Kidney (tissue), 14 donors: Measurements from ENCODE around the gene COBL. TPM values are rescaled to one million over a fixed set of nuclear protein-coding genes. Genes with fewer than 3 reads are reported as not detected.

ENCODE experiments used
- DNase-seq, 5 donors: peaks; one replicate each; pipeline ENCODE4 v3.0.0-alpha.2; 2013 to 2020
- FAIRE-seq: peaks from 2 replicates; lab custom pipeline; 2012; peaks lifted over from hg19 to GRCh38; lab: Jason Lieb, UNC
- H3K27ac ChIP-seq, 2 donors: one replicate each; pipeline ENCODE4 v1.7.0; 2013; ENCODE audit warnings: low read depth in 2 of 2, low read length in 2 of 2, inconsistent platforms in 1 of 2
- H3K27me3 ChIP-seq: one replicate; pipeline ENCODE4 v1.7.1; 2013; ENCODE audit warnings: low read length, inconsistent platforms; ENCODE audit not compliant: control insufficient read depth, insufficient read depth
- H3K36me3 ChIP-seq, 3 donors: one replicate each; pipeline versions ENCODE4 v1.7.0 to v1.7.1; 2013; ENCODE audit warnings: low read length in 3 of 3, control low read depth in 1 of 3, inconsistent platforms in 1 of 3; ENCODE audit not compliant: insufficient read depth in 3 of 3, control insufficient read depth in 2 of 3
- H3K4me1 ChIP-seq, 3 donors: one replicate each; pipeline versions ENCODE4 v1.7.0 to v1.7.1; 2013; ENCODE audit warnings: low read length in 3 of 3, inconsistent platforms in 1 of 3, low read depth in 1 of 3; ENCODE audit not compliant: control insufficient read depth in 2 of 3, insufficient read depth in 2 of 3
- H3K4me3 ChIP-seq, 3 donors: one replicate each; pipeline versions ENCODE4 v1.7.0 to v1.8.1; 2013; ENCODE audit warnings: low read length in 3 of 3, control low read depth in 1 of 3, inconsistent platforms in 1 of 3
- H3K9ac ChIP-seq, 3 donors: one replicate each; pipeline versions ENCODE4 v1.7.0 to v1.7.1; 2013; ENCODE audit warnings: low read length in 3 of 3, control low read depth in 1 of 3, inconsistent platforms in 1 of 3
- H3K9me3 ChIP-seq, 3 donors: one replicate each; pipeline versions ENCODE4 v1.7.0 to v1.7.1; 2013; ENCODE audit warnings: low read length in 3 of 3, control low read depth in 1 of 3, inconsistent platforms in 1 of 3; ENCODE audit not compliant: control insufficient read depth in 2 of 3, insufficient read depth in 1 of 3
- intact Hi-C: fragments of 100-400 bp; cut with DNase I; formaldehyde crosslinking; loops from one replicate; pipeline ENCODE4 v1.11.1; 2022
- polyA plus RNA-seq: library from polyadenylated mRNA; stranded (reverse); fragments of 350-450 nt; fragmentation: Illumina TruSeq; extraction: RNeasy Lipid Tissue Mini Kit (QIAGEN cat#74804); gene quantifications from one replicate; pipeline ENCODE4 v1.2.3, GENCODE V29; 2014; ENCODE audit warnings: low read depth, low replicate concordance; ENCODE audit not compliant: insufficient read depth
- total RNA-seq: library from RNA; stranded (reverse); fragmentation: NEBNext Ultra II Directional; extraction: Animal tissue kit (Norgen Biotek cat#: 25700); gene quantifications from one replicate; pipeline ENCODE4 v1.2.1, GENCODE V29; 2021
- TF ChIP-seq, protein P1 (sequence below): IDR thresholded peaks from 3 replicates; pipeline ENCODE4 v1.5.1; 2012; ENCODE audit warnings: mild to moderate bottlenecking, moderate library complexity, borderline replicate concordance; ENCODE audit not compliant: insufficient read depth; ENCODE audit errors: extremely low read depth
- donor health status: control.
- donor health status: control.
- donor health status: control.
- donor health status: control.
- donor health status: control.
- donor health status: DM: yes; HTN: yes; CAD: no.
- donor health status: Normal renal cell carcinoma (clear cell type).

COBL gene
- total and polyA plus RNA-seq, 2 donors from 2014 or later = 9.8 to 42.7 TPM

DNA sequence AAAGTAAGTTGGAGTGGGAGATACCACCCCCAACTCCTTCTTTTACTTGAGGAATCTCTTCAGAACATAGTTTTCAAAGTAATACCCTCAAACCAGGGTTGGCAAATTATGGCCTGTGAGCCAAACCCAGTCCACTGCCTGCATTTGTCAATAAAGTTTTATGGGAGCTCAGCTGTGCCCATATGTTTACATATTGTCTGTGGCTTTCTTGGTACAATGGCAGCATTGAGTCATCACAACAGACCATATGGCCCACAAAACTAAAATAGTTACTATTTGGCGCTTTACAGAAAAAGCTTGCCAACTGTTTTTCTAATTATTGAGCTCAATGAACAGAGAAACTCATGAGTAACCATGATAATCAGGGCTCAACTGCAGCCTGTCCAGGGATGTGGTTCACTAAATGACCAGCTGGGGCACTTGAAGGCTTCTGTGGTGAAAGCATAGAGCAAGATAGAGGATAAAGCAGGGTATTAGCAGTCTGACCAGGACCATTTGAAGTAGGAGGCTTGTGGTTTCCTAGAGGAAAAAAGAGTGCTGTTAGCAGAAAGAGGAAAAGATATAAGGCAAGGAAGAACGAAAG is 337.9 kb downstream of the COBL start:
- FAIRE-seq = no peak
- H3K4me3 ChIP-seq = no peak overlapping the region
- peaks cover 0 to 4% (median 0%) of the 10 kb centered on the region in 3 donors for H3K9me3 ChIP-seq
- intact Hi-C loops = no loop called here
- no peaks in the 10 kb centered on the region for H3K36me3 ChIP-seq
- no peak overlapping the region for H3K27ac ChIP-seq
- no peak overlapping the region for H3K9ac ChIP-seq
- TF ChIP-seq, protein P1, sequence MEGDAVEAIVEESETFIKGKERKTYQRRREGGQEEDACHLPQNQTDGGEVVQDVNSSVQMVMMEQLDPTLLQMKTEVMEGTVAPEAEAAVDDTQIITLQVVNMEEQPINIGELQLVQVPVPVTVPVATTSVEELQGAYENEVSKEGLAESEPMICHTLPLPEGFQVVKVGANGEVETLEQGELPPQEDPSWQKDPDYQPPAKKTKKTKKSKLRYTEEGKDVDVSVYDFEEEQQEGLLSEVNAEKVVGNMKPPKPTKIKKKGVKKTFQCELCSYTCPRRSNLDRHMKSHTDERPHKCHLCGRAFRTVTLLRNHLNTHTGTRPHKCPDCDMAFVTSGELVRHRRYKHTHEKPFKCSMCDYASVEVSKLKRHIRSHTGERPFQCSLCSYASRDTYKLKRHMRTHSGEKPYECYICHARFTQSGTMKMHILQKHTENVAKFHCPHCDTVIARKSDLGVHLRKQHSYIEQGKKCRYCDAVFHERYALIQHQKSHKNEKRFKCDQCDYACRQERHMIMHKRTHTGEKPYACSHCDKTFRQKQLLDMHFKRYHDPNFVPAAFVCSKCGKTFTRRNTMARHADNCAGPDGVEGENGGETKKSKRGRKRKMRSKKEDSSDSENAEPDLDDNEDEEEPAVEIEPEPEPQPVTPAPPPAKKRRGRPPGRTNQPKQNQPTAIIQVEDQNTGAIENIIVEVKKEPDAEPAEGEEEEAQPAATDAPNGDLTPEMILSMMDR = no peak
- no peaks in the 10 kb centered on the region for H3K4me1 ChIP-seq
- DNase-seq = no peak
- H3K27me3 ChIP-seq = no peaks in the 10 kb centered on the region

DNA sequence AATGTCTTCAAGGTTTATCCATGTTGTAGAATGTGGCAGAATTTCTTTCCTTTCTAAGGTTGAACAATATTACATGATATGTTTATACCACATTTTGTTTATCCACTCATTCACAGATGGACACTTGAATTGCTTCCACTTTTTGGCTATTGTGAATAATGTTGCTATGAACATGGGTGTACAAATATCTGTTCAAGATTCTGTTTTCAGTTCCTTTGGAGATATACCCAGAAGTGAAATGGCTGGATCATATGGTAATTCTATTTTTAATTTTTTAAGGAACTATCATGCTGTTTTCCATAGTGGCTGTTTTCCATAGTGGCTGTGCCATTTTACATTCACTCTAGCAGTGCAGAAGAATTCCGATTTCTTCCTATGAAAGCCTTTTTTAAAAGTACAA is 339.2 kb downstream of the COBL start:
- intact Hi-C loops = no loop called here
- Histone ChIP-seq H3K27me3 (no peaks in the 10 kb centered on the region), H3K9me3 (peaks cover 0 to 4% (median 0%) of the 10 kb centered on the region in 3 donors), H3K4me1 (no peaks in the 10 kb centered on the region), H3K27ac (no peak overlapping the region), H3K4me3 (no peak overlapping the region), H3K36me3 (no peaks in the 10 kb centered on the region), H3K9ac (no peak overlapping the region)
- TF ChIP-seq, protein P1 = no peak
- no peak for DNase-seq
- FAIRE-seq = no peak

DNA sequence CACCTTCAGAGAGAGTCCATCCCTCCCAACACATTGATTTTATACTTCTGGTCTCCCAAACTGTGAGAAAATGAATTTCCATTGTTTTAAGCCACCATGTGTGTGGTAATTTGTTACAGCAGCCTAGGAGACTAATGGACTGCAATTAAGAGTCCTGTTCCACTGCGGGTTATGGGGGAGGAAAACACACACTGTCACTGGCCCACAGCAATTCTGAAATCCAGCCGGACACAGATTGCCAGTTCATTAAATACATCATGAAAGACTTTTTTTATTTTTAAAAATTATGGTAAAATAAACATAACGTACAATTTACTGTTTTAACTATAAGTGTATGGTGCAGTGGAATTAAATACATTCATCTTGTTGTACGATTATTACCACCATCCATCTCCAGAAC is 340.5 kb downstream of the COBL start:
- intact Hi-C loops = no loop called here
- H3K9me3 ChIP-seq = peaks cover 0 to 4% (median 0%) of the 10 kb centered on the region in 3 donors
- H3K9ac ChIP-seq = no peak overlapping the region

More for the DNA sequence above, 340.5 kb downstream of the COBL start:
- no peak for FAIRE-seq
- Histone ChIP-seq H3K4me1 (no peaks in the 10 kb centered on the region), H3K4me3 (no peak overlapping the region), H3K27me3 (no peaks in the 10 kb centered on the region), H3K36me3 (no peaks in the 10 kb centered on the region), H3K27ac (no peak overlapping the region)
- TF ChIP-seq, protein P1 = no peak
- no peak for DNase-seq
